CD4-positive, alpha-beta T cell treated with Interleukin-15 for 1 hour (primary cell): ENCODE measurements around the gene UTP11.

Source experiments
- DNase-seq: peaks from one replicate; pipeline ENCODE4 v3.0.0-alpha.2; 2020

Gene UTP11

DNA sequence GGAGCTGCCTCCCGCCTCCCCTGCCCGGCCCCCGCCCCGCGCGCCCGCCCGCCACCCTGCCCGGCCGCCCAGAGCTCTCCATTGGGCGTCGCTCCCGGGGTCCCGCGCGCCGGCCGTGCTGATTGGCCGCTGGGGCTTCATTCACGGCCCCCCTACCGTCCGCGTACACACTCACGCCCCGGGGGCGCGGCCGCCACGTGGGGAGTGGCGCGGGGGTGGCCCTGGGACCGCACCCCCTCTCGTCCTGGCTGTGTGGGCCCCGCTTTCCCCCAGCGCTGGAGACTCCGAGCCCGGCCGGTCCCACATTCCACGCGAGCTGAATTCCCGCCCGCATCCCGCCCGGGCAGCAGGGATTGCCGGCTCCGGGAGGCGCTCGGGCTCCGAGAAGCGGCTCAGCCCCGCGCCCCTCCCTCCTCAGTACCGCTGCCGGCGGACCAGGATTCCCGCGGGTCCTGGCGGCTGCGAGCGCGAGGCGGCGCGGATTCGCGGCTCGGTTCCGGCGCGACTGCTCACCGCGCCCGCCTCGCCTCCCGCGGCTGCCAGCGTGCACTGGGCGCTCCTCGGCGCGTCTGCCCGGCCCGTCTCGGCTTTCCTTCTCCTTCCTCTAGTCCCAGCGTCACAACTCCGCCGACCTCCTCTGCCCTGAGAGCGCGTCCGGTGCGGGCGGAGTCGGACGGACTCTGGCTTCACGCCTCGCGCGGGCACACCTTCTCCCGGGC lies 34.5 kb downstream of the UTP11 start:
- peak; percentile 79 for DNase-seq

DNA sequence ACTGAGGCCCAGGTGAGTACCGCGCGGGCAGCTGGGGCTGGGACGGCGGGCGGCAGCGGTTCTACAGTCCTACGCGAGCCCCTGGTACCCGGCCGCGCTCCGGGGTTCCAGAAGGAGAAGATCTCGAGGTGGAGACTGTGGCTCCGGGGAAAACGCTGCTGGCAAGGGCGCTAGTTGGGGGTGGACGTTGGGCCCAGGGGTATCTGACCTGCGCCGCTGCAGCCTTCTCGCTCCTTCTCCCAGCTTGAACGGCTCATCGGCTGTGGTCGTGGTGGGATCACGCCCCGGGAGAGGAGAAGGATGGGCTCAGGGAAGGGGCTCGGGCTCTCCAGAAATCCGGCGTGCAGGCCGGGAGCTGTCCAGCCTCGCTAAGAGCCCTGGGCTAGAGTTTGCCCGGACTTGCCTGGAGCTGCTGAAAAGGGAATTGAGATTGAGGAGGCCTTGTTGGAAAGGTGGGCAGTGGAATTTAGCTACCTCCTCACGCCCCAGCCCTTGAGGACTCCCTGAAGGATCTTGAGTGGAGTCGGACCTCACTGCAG lies 35.1 kb downstream of the UTP11 start:
- no peak for DNase-seq

DNA sequence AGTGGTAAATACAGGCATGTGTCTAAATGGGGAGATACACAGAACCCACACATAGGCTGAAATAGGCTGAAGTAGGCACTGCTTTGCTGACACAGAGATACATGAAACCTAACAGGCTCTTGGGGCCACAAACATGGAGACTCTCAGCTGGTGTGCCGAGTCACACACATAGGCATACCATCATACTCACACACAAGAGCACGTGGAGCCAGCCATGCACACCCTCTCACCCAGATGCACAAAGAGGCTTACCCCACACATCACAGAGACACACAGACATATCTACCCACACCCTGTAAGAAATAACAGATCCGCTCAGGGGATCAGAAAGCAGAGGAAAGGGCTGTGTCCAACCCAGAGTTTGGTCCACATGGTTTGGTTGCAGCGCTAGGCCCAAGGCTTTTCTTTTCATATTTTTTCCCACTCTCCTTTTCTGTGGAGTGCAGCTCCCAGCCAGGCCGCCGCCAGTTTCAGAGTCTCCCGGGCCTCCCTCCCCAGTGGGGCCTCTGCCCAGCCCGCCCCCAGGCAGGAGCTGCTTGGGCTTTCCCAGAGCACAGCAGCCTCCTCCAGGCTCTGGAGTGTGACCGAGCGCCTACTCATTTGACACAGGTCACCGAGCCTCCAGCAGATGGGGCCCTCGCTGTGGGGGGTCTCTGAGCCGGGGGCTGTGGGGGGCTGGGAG lies 38.0 kb downstream of the UTP11 start:
- no peak for DNase-seq

DNA sequence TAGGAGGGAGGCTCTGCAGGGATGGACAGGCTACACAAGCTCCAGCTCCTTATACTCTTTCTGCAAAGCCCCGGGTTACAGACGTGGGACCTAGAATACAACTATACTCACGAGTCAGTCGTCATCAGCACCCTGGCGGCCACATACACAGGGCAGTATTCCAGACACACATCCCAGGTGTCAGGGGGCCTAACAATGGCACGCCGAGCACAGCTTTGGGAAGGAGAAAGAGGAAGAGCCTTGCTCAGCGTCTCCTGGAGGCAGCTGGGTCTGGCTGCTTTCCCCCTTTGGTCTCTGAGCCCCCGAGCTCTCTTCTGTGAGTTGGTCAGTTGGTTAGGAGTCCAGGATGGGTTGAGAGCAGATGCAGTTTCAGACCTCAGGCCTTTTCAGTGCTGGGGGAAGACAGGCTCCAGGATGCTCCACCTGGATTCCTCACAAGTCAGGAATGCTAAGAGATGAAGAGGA lies 38.6 kb downstream of the UTP11 start:
- DNase-seq = no peak

DNA sequence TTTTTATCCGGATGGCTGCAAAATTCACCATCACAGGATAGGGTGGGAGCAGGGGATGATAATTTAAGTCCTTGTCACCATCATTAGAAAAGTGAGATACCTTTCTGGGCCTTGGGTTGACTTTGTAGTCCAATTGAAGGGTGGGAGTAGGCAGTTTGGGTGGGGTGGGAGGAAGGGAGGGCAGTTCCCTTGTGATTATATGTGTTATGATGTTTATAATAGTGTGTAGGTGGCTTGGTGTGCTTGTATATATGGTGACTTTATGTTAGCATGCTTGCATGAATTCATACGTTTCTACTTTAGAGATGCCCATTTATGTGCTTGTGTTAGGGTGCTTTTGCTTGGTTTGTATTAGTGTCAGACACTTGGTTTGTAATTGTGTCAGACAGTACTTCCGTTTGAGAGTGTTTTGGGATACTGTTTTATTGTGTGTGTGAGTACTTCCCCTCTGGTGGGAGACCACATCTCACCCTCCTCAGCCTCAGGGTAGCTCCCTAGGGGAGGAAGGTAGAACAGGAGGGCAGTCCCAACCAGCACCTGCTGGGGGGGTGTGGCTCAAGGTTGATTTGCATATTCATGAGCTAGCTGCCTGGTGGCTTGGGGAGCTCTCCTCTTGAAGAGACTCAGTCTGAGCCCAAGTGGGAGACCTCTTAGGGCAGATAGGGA lies 40.3 kb downstream of the UTP11 start:
- peak; percentile 49 for DNase-seq

DNA sequence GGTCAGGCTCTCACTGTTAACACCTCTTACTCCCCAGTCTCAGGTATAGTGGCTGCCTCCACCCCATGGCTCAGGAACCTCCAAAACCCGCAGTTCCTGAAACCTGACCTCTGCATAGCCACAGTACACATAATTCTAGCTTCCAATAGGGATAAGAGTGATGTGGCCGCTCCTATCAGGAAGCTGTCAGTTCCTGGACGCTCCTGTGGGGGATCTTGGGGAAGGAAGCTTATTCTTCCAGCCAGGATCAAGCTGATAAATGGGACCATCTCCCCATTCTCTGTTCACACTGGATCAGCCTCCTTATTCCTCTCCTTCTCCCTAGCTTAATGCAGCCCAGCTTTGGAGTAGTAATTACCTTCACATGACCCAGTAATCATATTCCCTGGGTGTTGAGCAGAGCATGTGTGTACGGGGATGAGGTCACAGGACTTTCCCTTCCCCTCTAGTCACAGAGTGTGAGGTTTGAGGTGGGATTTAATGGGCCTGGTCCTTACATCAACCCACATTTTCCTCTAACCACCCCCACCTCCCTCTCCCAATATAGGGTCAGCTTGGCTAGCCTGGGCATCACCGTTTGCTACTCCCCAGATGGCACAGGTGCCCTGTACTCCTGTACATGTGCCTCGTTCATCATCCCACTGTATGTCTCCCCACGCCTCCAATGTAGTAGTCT lies 41.0 kb downstream of the UTP11 start:
- DNase-seq = no peak

DNA sequence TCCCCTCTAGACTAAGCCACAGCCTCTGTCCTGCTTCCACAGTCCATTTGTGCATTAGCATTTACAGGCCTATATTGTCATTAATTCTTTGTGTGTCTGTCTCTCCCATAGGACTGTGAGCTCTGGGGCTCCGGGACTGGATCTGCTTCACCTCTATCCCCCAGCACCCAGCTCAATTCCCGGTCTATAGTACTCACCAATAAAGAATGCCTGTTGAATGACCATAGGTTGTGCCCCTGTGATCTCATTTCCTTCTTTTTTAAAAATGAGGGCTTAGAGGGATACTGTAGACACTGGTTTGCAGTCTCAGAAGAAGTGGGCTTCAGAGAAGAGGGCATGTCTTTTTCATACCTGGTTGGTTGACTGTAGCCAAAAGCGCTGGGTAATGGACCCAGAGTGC lies 42.9 kb downstream of the UTP11 start:
- DNase-seq = no peak

DNA sequence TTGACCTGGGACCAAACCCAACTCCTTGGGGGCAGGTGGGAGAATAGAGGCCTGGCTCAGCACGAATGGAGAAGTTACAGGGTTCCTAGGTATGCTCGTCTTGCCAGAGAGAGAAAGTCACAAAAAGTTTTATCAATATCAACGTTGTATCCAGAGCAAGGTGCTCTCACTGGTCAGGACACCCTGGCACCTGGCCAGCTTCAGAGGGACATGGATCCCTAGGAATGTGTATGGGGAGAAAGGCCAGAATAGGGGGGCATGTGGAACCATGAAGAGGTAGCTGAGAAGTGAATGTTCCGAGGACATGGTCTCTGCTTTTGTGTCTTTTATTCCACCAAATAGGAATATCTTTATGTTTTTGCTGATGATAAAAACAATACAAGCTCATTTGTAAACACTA lies 43.4 kb downstream of the UTP11 start:
- no peak for DNase-seq

DNA sequence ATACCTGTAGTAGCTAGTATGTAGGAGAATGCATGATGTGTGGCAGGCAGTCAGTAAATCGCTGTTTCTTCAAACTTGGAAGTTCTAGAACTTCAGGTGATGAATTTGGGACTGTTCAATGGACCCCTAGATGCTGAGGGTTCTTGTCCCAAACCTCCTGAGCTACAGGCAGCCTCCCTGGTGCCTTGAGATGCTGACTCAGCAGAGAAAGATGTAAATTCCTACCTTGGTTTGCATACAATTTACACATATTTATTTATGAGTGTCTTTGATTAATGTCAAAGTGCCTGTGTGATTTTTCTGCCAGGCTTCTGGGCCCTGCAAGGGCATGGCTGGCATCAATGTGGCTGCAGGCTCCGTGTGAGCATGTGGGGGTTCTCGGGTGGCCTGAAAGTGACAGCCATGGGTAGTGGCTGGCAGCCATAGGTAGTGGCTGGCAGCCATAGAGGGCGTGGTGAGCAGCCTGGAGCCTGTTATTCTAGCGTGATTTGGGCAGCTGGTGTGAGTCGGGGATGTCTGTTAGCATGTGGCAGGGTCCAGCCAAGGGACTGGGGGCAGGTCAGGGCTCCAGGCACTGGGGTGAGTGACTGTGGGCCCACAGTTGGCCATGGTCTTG lies 47.2 kb downstream of the UTP11 start:
- DNase-seq = no peak

DNA sequence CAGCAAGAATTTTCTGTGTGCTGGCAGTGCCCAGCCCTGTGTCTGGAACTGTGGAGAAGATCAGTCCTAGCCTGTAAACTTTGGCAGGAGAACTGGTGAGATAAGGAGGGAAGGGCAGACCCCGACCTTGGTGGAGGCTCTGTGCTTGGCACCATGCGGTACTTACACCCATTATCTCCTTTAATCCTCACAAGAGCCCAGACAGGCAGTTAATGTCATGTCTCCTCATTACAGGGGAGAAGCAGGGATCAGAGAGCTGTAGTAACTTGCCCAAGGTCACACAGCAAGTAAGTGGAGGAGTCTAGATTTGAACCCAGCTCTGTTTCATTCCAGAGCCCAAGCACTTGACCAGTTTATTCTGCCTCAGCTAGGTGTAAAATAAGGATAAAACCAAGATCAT lies 48.0 kb downstream of the UTP11 start:
- no peak for DNase-seq

DNA sequence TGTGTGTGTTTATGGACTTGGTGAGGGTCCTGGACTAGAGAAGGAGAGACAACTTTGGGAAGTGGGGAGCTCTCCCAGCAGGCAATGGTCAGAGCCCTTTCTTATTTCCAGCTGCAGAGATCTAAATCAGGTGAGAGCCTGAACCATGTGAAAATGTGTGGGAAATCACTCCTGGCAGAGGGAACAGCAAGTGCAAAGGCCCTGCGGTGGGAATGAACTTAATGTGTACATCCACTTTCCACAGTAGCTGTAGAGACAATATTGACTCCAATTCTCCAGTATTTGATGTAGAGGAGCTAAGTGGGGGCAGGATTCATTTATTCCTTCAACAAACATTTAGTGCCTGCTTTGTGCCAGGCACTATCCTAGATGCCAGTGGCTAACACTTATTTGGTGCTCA lies 48.8 kb downstream of the UTP11 start:
- DNase-seq = no peak

DNA sequence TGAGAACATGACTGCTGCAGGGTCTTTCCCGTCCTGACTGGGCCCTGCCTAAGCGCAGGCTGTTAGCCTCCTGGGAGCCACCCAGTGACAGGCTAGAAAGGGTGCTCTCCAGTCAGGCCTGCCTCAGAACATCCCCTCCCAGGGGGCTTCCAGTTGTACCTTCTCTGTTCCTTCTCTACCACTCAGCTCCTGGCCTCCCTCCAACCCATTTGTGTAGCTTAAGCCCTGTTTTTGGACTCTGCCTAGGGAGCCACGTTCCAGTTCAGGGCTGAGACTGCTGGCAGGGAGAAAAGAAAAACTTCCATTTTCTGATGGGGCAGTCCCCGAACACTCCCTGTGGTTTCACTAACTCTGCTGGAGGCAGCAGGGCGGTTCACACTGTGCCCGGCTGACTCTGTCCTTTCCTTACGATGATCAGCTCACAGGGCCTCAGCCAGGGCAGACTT lies 49.4 kb downstream of the UTP11 start:
- DNase-seq = no peak

DNA sequence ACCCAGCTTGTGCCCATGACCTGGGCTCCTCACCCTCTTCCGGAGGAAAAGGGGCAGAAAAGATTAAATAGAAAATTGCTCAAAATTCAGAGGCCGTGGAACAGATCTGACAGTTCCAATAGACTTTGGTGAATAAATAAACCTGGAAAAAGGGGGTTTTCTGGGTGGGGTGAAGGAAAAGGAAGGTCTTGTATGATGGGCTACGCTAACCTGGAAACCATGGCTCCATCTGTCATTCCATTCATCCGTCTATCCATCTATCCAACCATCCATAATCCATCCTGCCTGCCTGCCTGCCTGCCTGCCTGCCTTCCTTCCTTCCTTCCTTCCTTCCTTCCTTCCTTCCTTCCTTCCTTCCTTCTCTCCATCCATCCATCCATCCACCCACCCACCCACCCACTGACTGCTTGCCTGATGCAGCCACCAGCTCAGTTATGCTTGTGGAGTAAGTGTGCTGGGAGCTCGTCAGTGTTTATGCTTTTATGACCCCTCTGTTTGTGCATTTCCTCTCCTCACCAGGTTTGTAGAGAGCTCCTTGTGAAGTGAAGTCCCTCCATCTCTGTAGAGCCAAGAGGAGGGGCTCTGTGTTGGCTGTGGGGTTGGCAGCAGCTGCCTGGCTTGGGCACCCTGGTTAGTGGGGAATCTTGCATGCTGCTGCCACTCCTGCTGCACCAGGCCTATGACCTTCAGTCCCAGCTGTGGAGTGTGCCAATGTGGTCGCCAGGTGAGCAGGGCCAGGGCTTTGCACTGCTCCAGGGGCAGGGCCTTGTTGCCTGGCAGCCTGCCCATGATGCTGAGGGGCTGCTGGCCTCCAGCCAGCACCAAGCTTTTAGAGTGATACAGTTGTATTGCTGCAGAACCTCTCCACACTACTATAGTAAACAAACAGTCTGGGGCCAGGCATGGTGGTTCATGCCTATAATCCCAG lies 50.1 kb downstream of the UTP11 start:
- no peak for DNase-seq

DNA sequence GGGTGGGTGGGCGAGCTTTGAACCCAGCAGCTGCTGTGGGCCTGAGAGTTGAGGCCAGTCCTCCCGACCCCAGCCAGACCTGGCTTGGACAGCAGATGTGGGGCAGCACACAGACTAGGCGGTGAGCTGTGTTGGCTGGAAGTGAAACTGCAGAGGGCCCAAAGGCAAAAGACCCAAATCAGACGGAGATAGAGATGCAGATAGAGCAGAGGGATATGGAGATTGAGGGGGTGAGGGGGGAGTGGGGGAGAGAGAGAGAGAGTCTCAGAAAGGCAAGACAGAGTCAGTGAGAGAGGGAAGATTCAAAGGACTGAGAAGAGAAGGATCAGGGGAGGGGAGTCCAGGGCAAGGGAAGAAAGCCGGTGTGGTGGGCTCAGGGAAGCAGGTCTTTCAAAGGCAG lies 51.1 kb downstream of the UTP11 start:
- no peak for DNase-seq

DNA sequence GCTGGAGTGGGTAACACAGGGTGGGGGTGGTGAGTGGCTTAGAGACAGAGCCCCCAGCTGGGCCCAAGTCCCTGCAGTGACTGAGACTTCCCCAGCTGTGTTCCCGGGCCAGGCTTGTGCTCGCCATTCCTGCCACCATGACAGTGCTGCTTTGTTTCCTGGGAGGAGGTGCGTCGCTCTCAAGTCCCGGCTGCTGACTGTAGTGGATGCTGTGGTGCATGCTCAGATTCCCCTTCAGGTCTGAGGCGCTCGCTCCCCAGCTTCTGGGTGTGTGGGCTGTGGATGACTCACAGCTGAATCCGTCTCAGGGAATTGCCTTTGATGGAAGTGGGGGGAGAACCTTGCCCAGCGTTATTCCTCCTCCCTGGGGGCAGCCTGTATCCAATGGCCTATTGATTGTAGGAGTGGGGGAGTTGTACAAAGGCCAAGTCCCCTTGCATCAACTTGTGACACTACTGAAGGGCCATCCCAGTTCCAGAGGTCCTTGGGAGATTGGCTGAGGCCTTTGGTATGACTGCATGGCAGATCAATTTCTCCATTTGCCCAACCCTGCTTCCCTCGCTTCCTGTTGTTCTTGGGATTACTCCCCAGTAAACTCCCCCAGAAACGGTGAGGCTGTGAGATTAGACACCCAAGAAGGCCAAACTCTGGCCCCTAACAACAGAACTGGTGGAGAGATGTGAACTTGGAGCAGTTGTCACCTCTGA lies 51.8 kb downstream of the UTP11 start:
- no peak for DNase-seq

DNA sequence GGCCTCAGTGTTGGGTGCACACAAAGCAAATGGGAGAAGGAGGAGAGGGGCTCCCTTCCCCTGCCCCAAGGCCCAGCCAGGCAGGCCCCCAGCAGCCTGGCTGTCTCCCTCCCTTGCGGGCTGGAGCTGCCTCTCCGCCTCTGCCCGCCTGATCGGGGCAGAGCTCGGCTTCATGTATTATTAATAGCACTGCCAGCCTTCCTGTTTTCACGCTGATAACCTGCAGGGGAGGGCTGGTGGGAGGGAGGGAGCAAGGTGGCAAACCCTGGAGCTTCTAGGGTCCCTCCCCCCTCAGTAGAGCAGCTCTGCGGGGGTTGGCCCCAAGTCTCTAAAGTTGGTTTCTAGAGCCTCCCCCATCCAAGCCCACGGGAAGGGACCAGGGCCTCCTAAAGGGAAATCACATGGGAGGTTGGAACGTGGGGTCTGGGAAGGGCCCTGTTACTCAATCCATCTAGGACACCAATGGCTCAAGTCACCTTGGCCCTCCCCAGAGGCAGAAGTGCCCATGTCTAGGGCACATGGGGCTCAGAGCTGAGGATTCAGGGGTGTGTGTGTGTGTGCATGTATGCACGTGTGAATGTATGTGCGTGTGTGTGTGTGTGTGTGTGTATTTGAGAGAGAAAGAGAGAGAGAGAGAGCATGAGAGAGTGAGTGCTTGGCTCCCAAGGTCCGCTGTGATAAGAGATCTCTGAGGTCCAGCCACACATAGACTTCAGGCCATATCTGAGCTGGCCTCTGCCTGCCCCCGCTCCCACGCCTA lies 55.9 kb downstream of the UTP11 start:
- no peak for DNase-seq

DNA sequence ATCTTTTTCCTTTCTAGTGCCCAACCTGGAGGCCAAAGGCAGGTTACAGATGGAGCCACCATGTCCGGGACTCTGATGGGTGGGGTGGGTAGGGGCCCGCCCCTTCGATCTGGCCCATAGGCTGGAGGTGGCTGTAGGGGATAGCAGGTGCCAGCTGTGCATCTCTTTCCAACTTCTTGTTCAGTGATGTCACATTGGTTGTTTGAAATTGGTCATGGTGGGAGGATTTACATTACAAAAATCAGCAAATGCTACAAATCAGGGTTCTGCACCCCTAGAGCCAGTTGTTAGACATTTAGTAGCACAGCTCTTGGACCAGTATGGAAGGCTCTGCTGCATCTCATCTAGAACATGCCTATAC lies 56.4 kb downstream of the UTP11 start:
- DNase-seq = no peak

DNA sequence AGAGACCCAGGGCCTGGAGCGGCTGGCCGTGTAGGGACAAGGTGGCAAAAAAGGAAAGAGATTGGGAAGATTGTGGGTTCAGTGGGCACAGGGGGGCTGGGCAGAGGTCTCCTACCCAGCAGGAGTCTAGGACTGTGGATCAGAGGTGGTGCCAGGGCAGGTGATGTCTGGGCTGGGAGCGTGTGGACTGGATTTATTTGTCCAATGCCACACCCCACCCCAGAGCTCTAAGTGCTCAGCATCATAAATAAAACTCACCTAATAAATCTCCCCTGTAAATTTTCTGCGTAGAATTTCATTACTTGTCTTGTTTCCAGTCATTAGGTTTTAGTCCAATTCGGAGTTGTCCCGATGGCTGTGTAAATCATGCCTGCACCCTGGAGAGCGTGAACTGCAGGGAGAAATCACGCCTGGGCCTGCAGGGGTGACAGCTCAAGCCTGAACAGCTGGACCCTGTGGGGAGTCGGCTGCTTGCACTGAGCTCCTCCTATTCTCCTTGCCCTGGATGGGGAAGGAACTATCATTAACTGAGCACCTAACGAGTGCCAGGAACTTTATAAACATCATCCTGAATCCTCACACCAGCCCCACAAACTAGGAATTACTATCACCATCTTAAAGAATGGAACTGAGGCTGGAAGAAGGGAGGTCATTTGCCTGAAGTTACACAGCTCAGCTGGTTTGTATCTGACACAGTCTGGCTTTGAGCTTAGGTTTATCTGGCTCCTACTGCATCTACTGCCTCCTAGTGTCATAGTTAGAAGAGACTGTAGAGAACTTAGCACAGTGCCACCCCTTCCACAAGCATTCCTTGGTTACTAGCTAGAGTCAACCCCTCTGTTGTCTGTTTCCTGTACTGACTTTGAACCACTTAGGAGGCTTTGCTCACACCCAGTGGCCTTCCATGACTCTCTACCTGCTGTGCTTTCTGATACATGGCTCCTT lies 59.0 kb downstream of the UTP11 start:
- no peak for DNase-seq

DNA sequence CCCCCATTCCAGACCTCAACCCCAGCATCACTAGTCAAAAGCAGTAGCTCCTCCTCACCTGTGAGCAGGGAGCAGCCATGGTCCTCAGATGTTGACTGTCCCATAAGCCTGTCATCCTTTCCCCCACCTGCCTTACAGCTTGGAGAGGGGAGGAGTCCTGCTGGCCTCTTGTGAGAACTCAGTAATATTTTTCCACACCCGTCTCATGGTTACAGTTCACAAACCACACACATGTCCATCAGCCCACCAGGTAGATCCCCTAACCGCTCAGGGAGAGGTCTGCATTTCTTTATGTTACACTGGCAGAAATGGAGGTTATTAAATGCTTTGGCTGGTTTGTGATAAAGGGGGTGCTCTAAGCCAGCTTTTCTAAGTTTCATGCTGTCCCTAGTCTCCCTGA lies 60.3 kb downstream of the UTP11 start:
- no peak for DNase-seq
